Activated CD4-positive, CD25-positive, alpha-beta regulatory T cell treated with anti-CD3 and anti-CD28 coated beads, Interleukin-2, amount 50 U/mL, for 16 hours (primary cell): Measurements from ENCODE around the gene ALKBH7.
A peak's percentile ranks its signal among the peaks of the same experiment; 100 is the strongest.

Experiments used
- DNase-seq: peaks from one replicate; pipeline ENCODE4 v3.0.0-alpha.2; 2020; ENCODE audit warnings: low read depth, low spot score

Gene ALKBH7

GRCh38 chr19:6364353-6364752 is 8.2 kb upstream of the ALKBH7 start:
- DNase-seq: no peak

- DNase-seq: peak; percentile 95
Measured at GRCh38 chr19:6373096-6373812, 660 bp downstream of the ALKBH7 start.

DNA sequence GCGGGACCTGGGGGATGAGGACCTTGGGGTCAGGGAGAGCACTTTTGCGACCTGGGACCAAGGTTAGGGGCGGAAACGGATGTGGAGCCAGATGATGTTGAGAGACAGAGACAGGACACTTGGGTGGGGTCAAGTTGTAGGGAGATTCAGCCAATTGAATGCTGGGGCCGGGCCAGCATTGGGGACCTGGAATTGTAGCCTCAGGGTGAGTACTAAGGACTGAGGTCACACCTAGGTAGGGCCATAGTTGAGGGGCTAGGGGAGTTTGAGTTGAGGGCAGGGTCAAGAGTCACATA is 1.2 kb downstream of the ALKBH7 start:
- DNase-seq: no peak

GRCh38 chr19:6374161-6374709 is 1.6 kb downstream of the ALKBH7 start:
- no peak for DNase-seq

DNA sequence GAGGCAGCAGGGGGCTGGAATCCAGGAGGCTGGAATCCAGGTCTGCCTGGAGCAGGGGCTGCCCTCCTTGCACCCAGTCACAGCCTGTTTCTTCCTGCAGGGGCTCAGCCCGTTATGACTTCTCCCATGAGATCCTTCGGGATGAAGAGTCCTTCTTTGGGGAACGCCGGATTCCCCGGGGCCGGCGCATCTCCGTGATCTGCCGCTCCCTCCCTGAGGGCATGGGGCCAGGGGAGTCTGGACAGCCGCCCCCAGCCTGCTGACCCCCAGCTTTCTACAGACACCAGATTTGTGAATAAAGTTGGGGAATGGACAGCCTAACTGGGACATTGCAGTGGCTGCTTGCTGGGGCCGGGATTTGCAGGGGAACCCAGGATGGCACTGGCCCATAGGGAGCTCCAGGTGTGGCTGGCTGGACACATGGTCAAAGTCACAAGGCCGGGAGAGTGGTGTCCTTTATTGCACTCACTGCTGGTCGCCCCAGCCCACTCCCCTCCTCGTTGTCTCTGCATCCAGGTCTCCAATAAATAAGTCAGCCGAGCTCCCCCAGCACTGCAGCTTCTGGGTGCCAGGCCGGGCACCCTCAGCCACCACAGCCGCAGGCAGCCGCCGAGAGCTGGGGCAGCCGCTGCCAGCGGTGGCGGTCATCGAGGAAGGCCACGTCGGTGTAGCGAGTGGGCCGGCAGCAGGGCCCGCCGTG is 2.3 kb downstream of the ALKBH7 start:
- DNase-seq: no peak

- no peak for DNase-seq
Measured at GRCh38 chr19:6375411-6376010, 2.9 kb downstream of the ALKBH7 start, which contains the start of gene PSPN. Gene PSPN (minus strand): TSS chr19:6375933. CDS start chr19:6375849, 84 bp downstream.

DNA sequence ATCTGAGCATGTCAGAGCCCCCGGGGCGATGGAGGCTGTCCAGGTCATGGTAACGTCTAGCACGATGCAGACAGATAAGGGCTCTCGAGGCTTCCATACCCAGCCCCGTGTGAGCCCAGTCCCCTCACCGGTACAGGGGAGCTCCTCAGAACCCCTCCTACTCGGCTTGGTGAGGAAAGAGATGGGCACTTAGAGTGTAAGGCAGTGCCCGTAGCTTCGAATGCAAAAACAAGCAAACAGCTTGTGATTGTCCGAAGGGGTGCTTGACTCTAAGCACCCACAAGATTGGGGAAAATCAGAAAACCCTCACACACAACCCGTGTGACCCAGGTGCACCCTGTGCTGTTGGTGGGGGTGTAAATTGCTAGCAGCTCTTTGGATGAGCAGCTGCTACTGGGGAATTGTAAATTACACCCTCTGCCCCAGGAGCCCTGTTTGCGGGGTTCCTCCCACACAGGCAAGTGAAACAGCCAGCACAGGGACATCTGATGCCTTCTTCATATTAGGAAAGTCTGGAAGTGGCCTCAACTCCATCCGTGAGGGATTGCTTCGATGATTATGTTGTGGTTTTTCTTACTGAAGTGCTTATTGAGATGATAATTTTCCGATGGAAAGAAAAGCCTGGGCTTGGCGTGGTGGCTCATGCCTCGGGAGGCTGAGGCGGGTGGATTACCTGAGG is 4.1 kb downstream of the ALKBH7 start:
- DNase-seq: no peak

DNA sequence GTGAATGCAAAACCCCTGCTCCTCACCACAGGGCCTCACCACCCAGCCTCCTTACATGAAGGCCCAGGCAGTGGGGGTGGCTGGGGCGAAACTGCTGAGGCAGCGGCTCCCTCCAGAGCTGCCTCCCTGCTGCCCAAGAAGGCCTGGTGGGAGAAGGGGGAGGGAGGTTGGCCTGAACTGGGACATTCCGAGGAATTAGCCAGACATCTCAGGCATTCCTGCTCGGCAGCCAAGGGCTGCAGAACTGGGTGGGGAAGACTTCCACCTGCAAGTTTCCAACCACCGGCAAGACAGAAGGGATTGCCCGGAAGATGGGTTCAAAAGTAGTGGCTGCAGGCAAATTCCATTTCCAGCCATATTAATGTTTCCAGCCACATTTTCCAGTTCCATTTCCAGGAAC is 5.4 kb downstream of the ALKBH7 start:
- no peak for DNase-seq

DNA sequence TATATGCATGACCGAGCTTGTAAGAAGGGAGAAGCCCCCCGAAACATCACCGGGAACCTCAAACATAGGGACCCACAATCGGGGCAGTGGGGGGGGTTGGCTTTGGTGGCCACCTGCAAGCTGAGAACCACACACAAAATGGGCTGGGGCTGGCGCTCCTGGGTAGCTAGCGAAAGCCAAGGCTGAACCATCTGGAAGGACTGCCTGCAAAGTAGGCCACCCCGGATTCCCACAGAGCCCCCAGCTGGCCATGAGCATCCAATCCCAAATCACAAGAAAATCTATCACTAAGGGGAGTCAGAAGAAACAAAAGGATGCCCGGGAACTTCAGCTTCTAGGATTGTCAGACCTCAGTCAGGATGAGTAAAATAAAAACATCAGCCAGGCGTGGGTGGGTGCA is 5.9 kb downstream of the ALKBH7 start:
- DNase-seq: no peak

- no peak for DNase-seq
Measured at GRCh38 chr19:6379744-6380143, 7.2 kb downstream of the ALKBH7 start.

GRCh38 chr19:6381030-6381750 is 8.6 kb downstream of the ALKBH7 start:
- no peak for DNase-seq

GRCh38 chr19:6383188-6383587 is 10.6 kb downstream of the ALKBH7 start:
- no peak for DNase-seq

- no peak for DNase-seq
Measured at GRCh38 chr19:6384381-6384780, 11.8 kb downstream of the ALKBH7 start.

DNA sequence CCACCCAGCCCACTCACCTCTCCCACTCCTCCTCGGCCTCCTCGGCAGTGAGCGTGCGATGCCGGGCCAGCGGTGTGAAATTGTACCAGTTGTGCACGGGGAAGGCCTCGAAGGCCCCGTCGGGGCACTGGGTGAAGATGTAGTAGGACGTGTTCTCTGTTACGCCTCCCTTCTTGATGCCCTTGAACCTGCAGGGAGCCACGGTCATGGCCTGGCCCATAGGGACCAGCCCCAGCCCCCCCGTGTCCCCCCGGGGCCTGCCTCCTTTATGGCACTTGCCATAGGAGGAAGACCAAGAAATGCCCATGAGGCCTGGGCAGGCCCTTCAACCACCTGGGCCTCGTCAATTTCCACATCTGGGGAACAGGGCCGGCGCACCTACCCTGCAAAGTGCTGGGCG is 14.8 kb downstream of the ALKBH7 start:
- DNase-seq: no peak

DNA sequence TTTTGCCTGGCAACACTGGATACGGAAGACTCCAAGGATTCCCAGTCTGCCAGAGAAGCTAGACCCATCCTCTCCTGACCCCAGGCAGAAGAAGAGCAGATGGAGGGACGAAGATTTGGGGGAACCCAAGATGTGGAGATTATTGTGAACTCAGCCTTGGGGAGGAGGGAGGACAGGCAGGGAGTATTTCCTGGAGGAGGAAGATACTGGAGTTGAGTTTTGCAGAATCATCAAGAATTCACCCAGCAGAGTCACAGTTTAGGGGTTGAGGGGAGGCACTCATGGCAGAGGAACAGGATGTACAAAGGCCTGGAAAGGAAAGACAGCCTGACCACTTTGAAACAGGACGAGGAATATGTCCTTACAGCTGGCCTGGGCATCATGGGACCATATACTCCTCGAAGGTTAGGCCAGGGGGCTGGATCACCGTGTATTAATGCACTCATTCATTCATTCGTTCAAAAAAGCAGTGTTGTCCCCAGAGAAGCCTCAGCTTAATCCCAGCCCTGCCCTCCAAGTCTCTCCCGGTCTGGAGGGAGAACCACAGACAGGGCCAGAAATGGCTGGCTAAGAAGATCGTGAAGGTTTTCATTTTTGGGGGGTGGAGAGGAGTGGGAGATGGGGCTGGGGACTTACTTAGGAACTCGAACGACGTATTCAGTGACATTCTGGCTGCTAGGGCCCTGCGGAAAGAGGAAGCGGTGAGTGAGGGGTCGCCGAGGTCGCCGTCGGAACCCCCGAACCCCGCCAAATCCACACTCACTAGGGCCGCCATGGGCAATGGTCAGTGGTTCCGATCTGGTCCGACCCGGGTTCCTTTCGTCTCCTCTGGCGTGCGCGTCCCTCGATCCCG is 19.9 kb downstream of the ALKBH7 start:
- DNase-seq: no peak

- DNase-seq: peak; percentile 88
Measured at GRCh38 chr19:6393074-6393982, 20.7 kb downstream of the ALKBH7 start, which contains the start of gene GTF2F1. Gene GTF2F1 (minus strand): TSS chr19:6393164. CDS start chr19:6392995, 169 bp downstream.

DNA sequence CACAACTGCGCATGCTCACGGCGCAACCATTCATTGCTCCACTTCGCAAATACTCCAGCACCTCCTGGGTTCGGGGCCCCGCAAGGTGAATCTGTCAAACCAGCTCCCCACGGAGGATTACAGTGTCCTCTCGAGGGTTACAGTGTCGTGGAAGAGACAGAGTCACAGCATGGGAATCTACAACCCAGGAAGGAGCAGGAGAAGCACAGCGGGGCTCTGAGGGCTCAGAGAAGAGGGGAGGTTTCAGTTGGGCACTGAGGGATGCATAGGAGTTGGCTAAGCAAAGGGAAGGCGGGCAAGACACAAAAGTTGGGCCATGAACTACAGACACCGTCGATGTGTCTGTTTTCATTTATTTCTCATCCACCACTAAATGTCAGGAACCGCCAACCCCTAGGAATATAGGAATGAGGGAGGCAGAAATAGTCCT is 21.4 kb downstream of the ALKBH7 start:
- no peak for DNase-seq

DNA sequence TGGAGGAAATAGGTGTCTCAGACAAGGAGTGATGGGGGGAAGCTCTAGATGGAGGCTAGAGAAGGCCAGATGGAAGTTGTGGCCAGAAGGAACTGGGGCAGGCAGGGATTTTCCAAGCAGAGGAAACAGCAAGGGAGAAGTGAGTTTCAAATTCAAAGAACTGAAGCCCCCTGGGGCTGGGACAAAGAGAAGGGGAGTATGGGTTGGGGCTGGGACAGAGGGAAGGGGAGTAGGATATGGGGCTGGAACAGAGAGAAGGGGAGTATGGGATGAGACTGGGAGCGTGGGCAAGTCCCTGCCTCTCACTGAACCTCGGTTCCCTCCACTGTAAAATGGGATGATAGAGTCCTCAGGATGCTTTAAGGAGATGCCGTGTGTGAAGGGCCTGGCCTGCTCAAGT is 22.2 kb downstream of the ALKBH7 start:
- DNase-seq: no peak

DNA sequence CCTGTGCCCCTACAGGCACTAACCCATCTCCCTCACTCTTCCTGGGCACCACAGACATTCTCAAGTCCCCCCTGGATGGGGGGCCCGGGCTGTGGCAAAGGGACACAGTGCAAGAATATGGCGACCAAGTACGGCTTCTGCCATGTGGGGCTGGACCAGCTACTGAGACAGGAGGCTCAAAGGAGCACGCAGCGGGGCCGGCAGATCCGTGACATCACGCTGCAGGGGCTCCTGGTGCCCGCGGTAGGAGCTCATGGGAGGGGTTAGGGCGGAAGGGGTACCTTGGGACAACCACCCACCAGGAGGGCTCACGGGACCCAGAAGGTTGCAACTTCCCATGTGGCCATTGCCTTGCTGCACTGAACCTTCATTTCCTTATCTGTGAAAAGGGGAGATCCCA is 23.7 kb downstream of the ALKBH7 start:
- DNase-seq: no peak
